Gastroesophageal sphincter (tissue), 3 donors: Measurements from ENCODE around the gene SLC66A1.

Experiments
- CTCF ChIP-seq, 4 experiments: fragments of 200-600 bp in 2 of 4; fragments of 450-650 bp in 2 of 4; sonication (generic) in 1 of 4; IDR thresholded peaks; one replicate each; pipeline ENCODE4 v1.5.1; 2017 to 2019; ENCODE audit warnings: antibody characterized with exemption in 4 of 4, mild to moderate bottlenecking in 2 of 4, moderate library complexity in 2 of 4
- EP300 ChIP-seq: sonication (generic); formaldehyde crosslinking; IDR thresholded peaks from one replicate; pipeline ENCODE4 v1.6.1; 2017; ENCODE audit warnings: antibody characterized with exemption, mild to moderate bottlenecking
- POLR2AphosphoS5 ChIP-seq: sonication (generic); formaldehyde crosslinking; IDR thresholded peaks from one replicate; pipeline ENCODE4 v1.6.1; 2017; ENCODE audit warnings: antibody characterized with exemption

DNA sequence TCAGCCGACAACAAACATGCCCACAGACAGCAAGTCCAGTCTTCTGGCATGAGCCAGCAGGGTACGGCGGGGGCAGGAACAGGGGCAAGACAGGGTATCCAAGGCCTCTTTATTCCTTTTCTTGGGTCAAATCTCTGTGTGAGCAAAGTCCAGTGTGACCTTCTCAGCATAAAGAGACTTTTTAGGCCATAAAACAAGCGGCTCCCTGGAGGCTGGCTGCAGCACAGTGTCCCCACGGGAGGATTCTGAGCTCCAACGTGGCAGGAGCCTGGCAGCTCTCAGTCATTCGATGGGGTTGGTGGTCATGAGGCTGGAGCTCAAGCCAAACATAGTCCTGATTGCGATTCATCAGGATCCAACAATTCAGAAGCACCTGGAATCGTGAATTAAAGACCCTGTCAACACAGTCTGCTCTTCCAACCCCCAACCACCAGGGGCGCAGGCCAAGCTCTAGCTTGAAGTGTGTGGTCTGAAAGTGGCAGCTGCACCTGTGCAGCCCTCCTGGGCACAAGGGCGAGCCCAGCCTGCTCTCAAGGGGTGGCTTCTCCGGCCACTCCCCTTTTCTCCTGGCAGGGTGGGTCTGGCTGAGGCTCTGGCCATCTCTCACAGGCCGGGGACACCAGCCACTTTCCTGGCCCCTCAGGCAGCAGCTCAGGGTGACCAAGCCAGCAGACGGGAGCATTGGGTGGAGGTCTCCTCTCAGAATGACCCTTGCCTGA, 62.1 kb downstream of the SLC66A1 start:
- TF ChIP-seq CTCF (IDR thresholded peaks at IDR 0.05) (peak in 3 of 4 experiments; percentile 5 to 21 (median 5)), EP300 (no peak), POLR2AphosphoS5 (no peak)
